ENCODE data around the gene UPK3A.

The UPK3A gene

GRCh38 chr22:45314054-45314721 is 29.4 kb downstream of the UPK3A start:
- TF ChIP-seq CTCF (IDR thresholded peaks at IDR 0.05; ENCODE audit: low read depth, low read length): no peak
- no peak overlapping the region for H3K4me3 ChIP-seq (ENCODE audit: low read depth, low read length)

- H3K4me3 ChIP-seq (ENCODE audit: low read depth, low read length): no peak overlapping the region
- TF ChIP-seq CTCF (IDR thresholded peaks at IDR 0.05; ENCODE audit: low read depth, low read length): no peak
Measured at GRCh38 chr22:45314786-45315185, 30.0 kb downstream of the UPK3A start.

GRCh38 chr22:45316796-45317526 is 32.2 kb downstream of the UPK3A start:
- H3K4me3 ChIP-seq (ENCODE audit: low read depth, low read length): no peak overlapping the region
- no peak for TF ChIP-seq CTCF (IDR thresholded peaks at IDR 0.05; ENCODE audit: low read depth, low read length)

DNA sequence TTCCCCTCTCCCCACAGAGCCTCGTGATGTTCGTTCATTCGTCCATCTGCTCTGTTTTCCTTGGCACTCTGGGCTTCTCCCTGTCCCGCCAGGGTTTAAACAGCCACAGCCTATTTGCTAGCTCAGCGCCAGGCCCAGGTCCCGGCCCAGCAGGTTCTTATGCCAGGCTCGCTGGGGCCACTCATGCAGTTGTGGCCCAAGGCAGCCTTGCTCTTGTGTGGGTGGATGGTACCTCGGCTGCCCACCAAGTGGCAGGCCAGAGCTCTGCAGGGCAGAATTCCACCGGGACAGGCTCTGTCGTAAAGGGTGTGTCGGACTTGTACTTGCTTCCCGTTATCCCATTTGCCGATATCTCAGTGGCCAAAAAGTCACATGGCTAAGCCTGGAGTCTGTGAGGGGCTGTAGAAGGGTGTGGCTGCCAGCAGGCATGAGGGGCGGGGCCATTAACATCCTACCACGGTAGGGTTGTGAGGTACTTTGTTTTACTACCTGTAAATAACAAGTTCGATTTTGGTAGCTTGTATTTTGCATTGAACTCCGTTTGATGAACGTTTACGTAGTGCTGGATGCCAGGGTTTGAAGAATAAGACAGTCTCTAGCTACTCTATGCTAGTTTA is 32.9 kb downstream of the UPK3A start:
- TF ChIP-seq CTCF (IDR thresholded peaks at IDR 0.05; ENCODE audit: low read depth, low read length): no peak
- H3K4me3 ChIP-seq (ENCODE audit: low read depth, low read length): no peak overlapping the region

DNA sequence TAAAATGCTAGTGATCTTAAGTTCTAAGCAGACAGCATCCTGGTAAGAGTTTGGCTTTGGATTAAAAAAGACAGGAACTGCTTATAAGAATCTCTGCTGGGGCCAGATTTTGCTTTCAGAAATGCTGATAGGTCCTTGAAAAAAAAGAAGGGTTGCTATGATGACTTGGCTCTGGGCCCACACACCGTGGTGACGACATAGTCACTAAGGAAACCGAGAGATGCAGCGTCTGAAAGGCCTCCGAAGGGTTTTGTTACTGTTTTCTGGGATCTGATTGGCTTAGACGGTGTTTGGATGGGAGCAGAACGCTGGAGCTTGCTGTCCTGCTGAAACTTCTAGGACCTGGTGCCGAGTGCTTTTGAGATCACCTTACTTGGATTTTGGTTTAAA is 33.4 kb downstream of the UPK3A start:
- peak overlapping the region; percentile 40 for H3K4me3 ChIP-seq (ENCODE audit: low read depth, low read length)
- no peak for TF ChIP-seq CTCF (IDR thresholded peaks at IDR 0.05; ENCODE audit: low read depth, low read length)

DNA sequence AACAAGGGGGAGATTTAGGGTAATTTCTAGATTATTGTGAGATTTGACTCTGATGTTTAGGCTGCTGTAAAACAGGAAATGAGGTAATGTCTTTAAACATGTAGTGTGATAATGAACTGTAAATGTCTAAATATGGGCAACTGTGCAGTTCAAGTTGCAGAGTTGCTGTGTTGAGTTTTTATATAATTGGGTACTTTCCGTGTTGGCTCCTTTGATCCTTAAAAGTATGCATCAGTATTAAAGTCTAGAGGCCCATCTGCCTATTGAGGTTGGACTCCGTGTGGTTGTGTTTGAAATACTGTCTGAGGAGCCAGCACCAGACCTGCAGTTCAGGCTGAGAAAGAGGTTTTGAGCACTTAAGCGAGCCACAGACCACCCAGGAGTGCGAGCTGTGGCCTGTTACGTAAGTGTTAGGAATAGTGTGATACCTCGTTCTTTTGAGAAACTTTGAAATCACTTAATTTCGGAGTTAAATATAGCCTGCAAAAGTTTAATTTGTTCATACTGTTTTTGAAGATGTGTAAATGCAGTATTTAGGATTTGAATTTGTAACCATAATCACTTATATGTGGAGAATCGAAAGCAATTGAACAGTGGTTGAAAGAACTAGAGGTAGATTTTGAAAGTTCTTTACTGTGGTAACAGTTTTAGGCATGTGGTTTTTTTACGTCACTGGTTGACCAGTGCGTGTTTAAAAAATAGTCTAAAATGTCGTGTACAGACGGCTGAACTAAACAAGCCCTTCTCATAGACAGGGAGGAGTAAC is 34.0 kb downstream of the UPK3A start:
- TF ChIP-seq CTCF (IDR thresholded peaks at IDR 0.05; ENCODE audit: low read depth, low read length): no peak
- peak overlapping the region; percentile 40 for H3K4me3 ChIP-seq (ENCODE audit: low read depth, low read length)

All from WI38 (cell line).